NCI-H1694 (cell line): ENCODE data around the gene RUNX3.
"Not testable (repeated sequence)": the region's sequence is repeated elsewhere in the genome, so short reads cannot be mapped to it uniquely, and the experiment has no call there.

Source experiments
- DNase-seq: peaks from one replicate; lab custom pipeline; 2025; lab: John Stamatoyannopoulos, UW

RUNX3 gene

DNA sequence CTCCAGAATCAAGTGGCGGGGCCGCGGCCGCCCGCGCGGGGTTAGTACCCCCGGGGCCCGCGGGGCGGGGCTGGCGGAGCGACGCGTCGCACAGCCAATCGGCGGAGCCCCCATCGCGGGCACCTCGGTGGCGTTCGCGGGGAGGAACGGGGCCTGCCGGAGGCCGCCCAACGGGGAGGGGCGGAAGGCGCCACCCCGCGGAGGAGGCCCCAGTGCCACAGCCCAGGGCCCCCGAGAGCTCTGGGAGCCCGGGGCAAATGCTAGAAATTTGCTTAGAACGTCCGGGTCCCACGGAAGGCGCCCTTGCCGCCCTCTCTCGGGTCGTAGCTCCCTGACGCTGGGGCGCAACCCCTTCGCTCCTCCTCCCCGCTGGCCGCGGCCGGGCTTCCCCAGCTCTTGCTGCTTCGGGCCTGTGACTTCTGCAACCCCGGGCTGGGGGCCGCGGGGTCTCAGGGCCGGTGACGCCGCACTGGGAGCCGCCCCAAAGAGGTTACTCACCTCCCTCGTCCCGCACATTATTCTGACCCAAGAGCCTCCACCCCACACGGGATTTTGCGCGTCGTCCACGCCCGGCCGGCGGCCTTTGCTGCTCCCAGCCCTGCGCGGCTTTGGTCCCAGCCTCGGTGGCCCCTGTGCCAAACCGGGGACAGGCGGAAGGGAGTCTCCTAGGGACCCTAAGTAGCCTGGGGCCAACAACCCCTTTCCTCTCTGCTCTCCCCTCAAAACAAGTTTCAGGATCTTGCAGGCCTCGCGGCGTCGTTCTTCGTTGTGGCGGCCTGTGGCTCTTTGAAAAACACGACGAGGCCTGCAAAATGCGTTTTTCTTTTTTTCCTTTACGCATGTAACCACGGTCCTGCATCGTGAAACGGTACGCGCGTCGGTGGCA lies at the start of gene RUNX3:
Gene RUNX3, minus strand, starts transcription at position 17 of the 886 bp plus-strand sequence. CDS start 408 bp downstream, outside the sequence.
- peak; percentile 37 for DNase-seq

DNA sequence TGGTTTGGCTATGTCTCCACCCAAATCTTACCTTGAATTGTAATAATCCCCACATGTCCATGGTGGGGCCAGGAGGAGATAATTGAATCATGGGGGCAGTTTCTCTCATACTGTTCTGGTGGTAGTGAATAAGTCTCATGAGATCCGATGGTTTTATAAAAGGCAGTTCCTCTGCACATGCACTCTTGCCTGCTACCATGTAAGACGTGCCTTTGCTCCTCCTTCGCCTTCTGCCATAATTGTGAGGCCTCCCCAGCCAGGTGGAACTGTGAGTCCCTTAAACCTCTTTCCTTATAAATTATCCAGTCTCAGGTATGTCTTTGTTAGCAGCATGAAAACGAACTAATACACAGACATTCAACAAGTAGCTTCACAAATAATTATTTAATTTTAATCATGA lies 49.2 kb upstream of the RUNX3 start:
- not testable (repeated sequence) for DNase-seq

GRCh38 chr1:24978383-24979032 lies 48.4 kb upstream of the RUNX3 start:
- DNase-seq: no peak

DNA sequence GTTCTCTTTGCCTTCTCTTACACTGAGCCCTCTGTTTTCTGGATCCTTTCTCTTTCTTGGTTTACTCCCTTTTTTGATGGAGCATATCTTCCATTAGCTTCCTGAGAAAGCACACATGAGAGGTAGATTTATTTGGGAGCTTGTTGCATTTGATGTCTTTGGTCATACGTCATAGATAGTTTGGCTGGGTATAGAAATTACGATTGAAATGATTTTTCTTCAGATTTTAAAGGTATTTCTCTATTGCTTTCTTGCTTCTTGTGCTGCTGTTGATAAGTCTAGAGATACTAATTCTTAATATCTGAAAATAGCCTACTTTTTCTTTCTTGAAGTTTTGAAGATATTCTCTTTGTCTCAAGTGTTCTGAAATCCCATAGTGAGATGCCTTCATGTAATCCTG lies 45.3 kb upstream of the RUNX3 start:
- DNase-seq: no peak

DNA sequence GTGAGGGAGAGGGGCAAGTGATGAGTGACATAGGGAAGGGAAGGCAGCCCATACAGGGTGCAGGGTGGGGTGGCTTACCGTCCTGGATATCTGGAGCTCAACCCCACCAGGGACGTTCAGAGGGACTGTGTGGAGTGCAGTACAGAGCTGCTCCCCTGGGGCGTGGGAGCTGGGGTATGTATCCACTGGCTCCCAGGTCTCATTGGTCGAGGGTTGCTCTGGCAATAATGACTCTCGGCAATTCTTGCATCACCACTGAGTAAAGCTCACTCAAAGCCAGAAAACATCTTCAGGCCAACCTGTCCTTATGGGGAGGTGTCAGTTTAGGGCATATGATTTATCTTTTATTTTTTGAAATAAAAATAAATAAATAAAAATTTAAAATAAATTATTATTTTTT lies 43.2 kb upstream of the RUNX3 start:
- no peak for DNase-seq

DNA sequence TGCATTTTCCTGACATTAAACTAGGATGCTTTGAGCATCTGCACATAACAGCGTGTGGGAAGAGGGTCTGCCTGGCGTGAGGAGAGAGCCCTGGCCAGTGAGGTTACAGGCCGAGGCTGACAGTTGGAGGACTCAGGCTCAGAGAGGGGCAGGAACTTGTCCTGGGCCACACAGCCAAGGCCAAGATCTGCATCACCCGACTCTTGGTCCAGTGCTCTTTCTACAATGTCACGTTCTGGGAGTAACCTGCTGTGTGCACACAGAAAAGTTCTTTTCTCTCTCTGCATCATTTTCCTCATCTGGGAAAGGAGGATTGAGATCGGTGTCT lies 42.8 kb upstream of the RUNX3 start:
- DNase-seq: no peak

DNA sequence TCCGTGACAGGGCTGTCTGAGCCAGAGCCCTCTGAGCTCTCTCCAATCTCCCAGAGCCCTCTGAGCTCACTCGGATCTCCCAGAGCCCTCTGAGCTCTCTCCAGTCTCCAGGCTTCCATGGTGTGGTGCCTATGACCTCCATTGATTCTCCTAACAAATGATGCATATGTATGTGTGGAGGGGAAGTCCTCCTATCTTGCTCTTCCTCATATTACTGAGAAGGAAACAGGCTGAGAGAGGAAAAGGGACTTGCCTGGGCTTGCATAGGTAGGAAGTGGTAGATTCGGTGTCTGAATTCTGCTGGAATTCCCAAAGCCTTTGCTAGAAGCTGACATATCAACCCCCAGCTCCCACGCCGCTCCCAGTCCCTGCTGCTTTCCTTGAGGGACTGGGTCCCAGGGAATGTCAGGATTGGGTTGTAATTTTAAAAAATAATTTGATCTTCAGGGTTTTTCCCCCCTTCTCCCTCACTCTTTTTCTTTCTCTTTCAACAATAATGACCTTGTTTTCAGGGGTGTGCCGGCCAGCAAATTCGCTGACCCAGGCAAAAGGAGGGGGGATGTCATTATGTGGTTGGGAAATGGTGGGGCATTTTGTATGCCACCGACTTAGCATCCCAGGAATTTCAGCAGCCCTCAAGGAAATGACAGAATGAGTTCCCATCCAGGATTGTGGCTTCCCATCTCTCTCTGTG lies 42.3 kb upstream of the RUNX3 start:
- no peak for DNase-seq

- no peak for DNase-seq
These were observed 41.1 kb upstream of the RUNX3 start for GRCh38 chr1:24970926-24971875.

DNA sequence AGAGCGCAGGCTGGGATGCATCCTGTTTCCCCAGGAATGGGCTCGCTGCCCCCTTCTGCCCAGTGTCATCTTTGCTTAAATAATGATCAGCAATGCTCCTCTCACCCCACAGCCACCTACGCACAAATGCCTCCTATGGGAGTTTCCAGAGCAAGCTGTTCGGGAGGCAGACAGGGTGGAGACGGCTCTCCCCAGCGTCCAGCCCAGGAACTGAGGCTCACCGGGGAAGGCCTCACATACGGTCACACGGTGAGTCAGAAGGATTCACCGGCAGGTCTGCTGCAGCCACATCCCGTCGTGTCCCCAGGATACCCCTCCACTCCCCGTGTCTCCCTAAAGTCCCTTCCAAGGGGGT lies 40.3 kb upstream of the RUNX3 start:
- no peak for DNase-seq

DNA sequence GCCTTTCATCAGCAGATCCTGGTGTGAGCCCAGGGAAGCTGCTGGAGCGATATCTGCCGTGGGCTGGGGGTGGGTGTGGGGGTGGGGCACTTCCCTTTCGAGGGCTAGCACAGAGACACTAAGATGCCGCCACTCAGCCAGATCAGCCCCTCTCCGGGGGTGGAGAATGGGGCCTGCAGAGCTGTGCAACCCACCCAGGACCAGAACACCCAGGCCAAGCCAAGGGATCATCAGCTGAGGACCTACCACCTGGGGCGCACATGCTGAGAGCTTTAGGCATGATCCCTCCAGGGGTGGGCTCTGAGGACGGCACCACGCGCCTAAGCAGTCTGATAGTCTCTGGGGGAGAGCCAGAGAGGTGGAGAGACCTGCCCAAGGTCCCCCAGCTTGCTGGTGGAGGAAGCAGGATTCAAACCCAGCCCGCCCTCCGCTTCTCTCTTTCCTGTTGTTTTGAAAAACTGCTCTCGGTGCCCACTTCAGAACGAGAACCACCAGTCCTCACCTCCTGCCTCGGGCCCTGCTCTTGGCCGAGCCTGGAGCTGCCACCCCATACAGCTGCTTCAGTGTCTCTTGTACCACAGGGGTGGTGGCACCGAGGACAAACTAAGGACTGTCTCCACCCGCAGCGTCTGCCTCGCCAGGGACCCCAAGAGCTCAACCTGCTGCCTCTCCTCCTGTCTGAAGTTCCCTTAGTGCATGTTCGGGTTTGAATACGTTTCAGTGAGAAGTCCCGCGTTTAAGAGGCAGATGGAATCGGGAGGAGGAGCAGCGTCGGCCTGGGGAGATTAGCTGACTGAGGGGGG lies 39.7 kb upstream of the RUNX3 start:
- no peak for DNase-seq

GRCh38 chr1:24968941-24969585 lies 39.0 kb upstream of the RUNX3 start:
- peak; percentile 9 for DNase-seq

GRCh38 chr1:24967962-24968361 lies 37.9 kb upstream of the RUNX3 start:
- DNase-seq: no peak

DNA sequence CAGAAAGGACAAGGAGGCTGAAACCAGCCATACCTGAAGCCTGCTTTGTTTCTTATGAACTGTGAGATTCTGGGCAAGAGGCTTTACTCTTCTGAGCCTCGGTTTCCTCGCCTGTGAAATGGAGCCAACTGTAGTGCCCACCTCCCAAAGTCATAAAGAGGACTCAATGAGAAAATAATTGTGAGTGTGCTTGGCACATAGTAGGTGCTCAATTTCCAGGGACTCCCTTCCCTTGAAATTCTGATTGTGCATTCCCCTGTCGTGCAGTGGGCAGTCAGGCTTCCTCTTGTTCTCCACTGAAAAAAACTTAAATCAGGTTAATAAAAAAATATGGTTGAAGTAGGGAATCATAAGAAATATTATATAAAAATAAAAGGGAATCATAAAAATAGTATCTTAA lies 37.5 kb upstream of the RUNX3 start:
- no peak for DNase-seq

GRCh38 chr1:24966724-24967346 lies 36.8 kb upstream of the RUNX3 start:
- DNase-seq: no peak

GRCh38 chr1:24966121-24966723 lies 36.1 kb upstream of the RUNX3 start:
- no peak for DNase-seq

GRCh38 chr1:24965571-24965930 lies 35.5 kb upstream of the RUNX3 start:
- no peak for DNase-seq

DNA sequence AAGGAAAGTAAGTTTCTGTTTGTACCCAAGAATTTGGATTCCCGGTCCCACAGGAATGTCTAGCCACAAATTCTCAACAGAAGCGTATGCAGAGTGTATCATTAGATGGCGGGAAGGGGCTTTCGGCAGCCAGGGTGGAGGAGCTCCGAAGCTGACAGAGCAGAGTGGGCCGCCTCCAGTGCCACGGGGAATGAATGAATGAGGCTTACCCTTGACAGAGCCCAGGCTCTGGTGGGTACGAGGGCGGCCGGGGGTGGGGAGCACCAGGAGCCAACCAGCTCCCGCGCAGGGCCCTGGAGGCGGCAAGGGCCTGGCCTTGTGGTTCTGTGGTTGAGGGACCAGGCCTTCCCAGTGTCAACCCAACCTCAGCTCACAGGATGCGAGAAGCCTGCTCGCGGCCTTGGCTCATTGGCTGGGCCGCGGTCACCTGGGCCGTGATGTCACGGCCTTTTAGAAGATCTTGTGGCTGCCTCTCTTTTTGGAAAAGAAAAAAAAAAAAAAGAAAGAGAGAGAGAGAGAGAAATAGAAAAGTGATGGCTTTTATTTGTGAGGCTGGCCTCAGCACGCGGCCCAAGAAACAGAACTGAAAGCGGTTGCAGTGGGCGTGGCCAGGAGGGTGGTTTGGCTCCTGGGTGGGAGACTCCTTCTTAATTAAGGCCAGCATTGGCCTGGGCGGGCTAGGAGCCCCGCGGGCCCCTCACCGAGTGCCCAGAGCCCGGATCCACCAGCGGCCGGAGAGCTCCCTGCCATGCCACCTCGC lies 34.9 kb upstream of the RUNX3 start:
- no peak for DNase-seq

DNA sequence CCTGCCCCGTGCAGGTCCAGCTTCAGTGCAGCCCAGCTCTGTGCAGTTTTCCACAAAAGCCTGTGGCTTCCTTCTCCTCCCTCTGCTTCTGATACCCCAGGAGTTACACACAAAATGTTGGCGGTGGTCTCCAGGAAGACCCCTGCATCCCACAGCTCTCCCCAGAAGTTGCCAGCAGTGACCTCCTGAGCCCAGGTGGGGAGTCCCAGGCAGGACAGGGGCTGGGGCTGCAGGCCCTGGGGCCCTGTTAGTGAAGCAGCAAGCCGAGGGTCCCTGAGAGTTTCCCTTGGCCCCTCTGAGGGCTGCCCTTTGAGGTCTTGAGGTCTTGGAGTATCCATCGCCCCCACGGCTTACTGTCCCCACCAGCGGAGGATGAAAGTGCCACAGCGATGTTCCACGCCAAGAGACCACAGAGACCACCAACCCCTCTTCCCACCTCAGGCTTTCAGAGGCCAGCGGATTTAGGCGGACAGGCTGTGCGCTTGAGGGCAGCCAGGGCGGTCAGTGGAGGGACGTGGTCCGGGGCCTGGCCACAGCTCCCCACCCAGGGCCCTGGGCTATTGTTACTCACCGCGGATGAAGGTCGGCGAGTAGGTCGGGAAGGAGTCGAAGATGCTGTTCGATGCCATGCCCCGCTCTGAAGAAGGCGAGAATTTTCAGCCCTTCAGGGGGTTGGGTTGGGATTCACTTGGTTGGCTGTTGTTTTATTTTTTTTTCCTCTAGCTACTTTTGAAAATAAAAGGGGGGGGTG lies 34.0 kb upstream of the RUNX3 start:
- DNase-seq: no peak
